Stimulated activated CD4-positive, alpha-beta T cell treated with anti-CD3 and anti-CD28 coated beads, Interleukin-1b, Interleukin-23, amount 100 ng/mL, for 4 hours (primary cell): ENCODE measurements around the gene FADS3.

Experiments used
- DNase-seq, 2 donors: peaks; one replicate each; pipeline ENCODE4 v3.0.0-alpha.2; 2020; ENCODE audit warnings: low read depth in 2 of 2

The FADS3 gene

DNA sequence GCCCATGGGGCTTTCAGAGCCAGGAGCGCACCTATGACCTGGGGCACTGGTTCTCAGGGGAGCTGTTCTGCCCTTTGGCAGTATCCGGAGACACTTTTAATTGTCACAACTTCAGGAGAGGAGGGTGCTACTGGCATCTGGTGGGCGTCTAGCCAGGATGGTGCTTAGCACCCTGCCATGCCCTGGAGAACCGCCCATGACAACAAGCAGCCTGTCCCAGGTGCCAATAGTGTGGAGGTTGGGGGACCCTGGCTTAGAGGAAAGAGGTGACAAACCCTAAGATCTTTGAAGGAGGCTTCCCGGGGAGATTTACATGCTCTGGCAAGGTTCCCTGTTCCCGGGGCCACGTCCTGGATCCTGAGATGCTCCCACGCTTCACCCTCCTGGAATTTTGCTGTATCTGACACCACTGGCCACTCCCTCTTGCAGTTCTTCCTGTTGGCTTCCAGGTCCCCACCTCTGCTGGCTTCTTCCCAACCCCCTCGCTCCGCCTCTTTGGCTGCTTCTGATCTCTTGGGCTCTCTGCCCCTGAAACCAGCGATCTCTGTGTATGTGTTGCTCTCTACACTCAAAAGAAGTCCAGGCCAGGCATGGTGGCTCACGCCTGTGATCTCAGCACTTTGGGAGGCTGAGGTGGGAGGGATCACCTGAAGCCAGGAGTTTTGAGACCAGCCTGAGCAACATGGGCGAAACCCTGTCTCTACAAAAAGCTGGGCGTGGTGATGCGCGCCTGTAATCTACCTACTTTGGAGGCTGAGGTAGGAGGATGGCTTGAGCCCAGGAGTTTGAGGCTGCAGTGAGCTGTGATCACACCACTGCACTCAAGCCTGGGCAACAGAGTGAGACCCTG is 31.1 kb downstream of the FADS3 start:
- no peak for DNase-seq

DNA sequence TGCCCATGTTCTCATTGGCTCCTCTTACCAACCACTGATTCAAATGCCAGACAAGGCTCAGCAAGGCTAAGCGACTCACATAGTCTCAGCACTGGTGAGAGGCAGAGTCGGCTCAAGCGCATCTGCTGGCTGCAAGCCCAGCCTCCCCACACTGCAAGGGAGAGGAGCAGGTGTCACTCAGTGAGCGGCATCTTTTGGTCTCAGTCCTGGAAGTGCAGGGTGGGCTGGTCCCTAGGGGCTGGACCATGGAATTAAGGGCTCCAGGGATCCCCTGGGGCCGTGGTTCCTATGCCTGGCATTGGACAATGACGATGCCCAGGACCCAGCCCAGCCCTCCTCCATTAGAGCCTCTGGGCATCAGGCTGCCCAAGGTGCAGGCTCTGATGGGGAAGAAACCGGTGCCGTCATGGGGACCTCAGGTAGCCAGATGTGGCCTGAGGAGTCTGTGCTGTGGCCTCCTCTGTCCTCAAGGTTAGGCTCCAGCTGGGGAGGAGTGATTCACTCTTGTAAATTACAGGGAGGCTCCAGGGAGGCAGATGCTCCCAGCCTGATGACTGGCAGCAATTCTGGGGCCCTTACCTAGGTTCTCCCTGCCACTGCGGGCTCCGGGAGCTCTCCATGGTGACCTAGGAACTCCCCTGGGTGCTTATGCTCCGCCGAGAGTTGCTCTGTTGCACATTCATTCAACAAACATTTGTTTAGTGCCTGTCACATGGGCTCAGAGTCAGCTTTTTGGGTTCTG is 35.2 kb downstream of the FADS3 start:
- no peak for DNase-seq

DNA sequence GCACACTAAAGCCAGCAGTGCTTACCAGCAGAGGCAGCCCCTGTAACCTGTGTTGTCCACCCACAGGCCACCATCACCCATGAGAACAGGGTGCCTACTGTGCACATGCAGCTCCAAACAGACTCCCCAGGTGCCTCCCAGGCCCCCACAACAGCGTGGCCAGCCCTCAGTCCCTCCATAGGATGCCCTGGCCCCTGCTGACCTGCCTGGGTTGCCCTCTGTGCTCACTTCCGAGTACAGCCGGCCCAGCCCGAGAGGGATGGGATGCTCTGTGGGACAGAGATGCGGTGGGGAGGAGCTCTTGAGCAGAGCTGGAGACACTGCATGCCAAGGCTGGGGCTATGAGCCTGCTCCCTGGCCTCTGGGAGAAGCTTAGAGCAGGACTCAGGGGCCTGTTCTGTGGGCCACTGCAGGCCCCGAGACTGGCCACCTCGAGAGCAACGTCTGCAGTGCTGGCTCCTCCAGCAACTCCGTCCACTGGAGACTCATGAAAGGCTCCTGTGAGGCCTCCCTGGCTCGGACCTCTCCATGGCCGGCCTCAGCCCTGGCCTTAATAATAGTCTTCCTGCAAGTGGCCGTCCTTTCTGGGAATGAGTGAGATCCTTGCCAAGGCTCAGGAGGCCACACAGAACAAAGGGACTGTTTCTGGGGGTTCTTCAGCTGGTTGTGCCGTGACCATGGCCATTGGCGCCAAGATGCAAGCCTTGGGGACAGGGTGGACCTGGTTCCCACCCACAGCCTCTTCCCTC is 36.2 kb downstream of the FADS3 start:
- no peak for DNase-seq

DNA sequence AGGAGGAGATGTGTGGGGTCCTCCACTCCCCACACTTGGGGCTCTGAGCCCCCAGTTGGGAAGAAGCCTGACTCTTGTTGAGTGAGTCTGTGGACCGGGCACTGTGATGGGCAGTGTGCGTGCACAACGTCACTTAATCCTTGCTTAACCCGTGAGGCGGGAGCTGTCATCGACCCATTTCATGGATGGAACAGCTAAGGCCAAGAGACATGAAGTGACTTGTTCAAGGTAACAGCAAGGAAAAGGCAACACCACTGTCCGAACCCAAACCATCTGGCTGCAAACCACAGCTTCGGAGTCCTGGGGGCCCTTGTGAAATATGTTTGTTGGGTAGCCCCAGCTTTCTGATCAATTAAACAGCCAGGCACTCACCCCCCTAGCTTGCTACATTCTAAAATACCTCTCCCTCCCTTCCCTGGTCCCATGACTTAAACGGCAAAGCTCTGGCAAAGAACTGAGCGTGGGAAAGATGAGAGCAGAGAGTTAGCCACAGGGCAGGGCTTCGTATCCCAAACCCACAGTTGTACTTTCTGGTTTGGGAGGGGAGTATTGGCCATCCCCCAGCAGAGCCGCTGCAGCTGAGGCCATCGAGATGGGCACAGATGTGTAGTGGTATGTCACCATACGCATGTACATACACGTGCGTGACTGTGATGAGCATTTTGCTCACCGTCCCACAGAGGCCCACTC is 37.0 kb downstream of the FADS3 start:
- DNase-seq, result no peak

DNA sequence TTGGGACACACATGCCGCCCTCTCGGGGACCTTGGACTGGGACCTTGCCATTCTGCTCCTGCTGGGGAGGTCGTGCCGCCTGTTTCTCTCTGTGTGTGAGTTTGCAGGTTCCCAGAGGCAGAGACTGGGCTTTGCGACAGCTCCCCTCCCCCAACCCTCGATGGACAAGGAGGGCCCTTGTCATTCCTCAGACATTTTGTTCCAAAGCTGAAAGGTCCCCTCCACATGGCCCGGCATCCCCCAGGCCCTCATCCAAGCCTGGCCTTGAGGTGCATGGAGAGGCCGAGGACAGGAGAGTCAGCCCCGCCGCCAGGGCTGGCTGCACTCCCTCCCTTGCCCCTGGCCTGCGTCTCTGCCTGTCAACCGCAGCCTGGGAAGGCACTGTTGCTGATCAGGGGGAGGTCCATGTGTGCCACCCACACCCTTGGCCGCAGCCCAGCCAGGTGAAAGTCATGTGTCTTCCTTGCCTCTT is 37.6 kb downstream of the FADS3 start:
- no peak for DNase-seq

DNA sequence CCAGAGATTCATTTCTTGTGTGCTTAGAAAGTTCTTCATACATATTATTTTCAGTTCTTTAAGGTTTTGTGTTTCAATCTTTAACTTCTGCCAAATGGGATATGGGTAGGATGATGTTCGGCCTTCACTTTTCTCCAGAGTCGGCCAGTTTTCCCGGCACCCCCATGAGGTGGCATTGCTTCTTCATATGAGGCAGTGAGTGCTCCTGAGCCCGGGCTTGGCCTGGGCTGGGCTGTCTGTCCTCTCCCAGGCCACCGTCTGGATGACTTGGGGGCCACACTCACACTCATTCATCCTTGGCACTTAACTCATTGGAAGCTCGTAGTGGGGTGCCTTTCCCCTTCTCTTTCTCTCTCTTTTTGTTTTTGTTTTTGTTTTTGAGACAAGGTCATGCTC is 39.4 kb downstream of the FADS3 start:
- DNase-seq, result no peak

DNA sequence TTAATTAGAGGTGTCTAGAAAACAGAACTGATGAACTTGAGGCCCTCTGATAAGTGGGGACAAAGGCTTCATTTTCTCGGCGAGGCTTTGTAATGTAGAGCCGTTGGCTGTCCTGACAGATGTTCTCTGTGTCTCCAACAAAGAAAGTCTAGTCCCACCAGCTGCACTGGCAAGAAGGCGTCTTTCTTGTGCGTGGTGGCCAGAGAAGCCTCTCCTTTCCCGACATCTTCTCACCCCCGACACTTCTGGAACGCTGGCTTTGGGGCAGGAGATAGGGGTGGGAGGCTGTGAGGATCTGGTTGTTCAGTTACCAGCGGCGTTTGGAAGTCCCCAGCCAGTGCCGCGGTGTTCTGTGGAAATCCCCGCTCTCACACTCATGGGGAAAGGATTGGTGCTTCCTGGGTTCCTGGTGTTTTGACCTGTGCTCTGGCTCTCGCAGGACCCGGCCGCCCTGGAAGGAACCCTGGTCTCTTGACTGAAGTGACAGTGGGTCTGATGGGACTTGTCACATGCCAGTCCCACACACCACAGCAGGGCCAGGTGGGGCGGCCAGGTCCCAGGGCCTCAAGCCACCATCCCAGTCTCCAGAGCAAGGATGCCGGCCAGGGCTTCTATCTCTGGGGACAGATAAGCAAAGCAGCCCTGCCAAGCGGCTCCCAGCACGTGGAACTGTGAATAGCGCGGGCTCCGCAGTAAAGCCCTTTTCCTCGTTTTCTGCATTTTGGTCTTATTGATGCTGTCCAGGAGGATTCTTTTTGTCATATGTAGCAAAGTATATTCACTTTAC is 40.0 kb downstream of the FADS3 start:
- no peak for DNase-seq

DNA sequence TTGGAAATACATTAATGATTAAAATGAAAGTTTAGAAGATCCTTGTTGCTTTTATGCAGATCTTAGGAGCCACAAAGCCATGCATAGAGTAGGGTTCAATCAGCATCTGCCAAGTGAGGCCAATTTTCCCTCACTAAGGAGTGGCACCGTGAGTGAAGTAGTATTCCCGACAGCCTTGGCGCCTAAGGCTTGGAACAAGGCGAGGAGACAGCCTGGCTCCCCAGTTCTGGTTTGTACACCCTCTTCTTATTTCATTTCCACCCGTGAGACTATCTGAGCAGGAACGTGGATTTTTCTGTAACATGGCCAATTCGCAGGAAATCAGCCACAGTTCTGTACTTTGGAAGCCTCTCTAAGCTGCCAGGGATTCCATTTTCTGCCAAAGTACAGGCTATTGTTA is 40.7 kb downstream of the FADS3 start:
- DNase-seq, result no peak

DNA sequence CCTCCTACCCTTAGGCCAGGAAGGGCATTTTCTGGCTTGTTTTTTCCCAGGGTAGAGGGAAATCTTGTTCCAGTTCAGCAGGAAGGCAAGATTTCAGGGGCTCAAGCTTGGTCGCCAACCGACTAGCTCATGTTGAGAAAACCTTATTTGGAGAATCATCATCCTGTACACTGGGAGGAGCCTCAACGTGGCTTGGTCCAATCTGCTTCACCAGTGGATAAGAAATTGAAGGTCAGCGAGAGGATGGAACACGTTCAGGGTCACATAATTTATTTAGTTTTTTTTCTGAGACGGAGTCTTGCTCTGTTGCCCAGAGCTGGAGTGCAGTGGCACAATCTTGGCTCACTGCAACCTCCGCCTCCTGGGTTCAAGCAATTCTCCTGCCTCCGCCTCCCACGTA is 42.7 kb downstream of the FADS3 start:
- no peak for DNase-seq

DNA sequence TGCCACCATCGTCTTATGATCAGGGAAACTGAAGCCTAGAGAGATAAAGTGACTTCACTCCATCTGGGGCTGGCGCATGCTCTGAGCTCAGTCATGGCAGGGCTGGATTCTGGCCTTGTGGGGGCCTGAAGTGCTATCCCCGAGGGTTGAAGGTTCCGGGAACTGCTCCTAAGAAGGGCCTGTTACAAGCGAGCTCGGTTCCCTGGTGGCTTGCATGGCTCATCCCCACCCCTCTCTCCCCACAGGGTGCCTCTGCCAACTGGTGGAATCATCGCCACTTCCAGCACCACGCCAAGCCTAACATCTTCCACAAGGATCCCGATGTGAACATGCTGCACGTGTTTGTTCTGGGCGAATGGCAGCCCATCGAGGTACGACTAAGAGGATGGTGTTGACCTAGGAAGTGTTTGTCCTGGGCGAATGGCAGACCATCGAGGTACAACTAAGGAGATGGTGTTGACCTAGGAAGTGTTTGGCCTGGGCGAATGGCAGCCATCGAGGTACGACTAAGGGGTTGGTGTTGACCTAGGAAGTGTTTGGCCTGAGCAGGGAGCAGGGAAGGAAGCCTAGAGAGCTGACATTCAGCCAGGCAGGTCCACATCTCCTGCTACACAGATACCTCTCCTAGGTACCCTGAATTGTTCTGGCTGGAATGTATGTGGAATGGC is 43.3 kb downstream of the FADS3 start:
- DNase-seq, result no peak

DNA sequence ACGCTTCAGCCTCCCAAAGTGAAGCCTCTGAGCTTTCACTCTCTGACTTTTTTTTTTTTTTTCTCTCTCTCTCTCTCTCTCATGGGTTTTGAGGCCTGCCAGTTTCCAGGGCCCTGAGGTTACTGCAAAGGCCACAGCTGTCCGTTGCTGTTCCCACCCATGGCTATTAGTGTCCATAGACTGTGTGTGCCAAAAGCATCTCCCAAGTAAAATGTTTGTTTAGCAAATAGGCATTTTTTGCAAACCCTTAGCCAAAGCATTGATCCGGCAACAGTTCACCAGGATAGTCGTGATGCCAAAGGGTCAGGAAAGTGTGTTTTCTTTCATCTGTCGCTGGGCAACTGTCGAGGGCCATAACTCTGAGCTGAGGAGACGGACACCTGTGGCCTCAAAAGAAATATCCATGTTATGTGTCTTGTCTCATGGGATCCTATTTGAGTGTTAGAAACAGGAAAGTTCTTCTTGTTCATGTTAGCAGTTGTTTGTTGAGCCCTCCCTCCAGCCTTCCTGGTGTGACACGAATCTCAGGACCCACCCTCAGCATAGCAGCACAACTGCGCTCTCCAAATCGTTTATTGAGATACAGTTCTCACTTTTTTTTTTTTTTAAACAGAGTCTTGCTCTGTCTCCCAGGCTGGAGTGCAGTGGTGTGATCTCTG is 44.9 kb downstream of the FADS3 start:
- DNase-seq, result no peak

DNA sequence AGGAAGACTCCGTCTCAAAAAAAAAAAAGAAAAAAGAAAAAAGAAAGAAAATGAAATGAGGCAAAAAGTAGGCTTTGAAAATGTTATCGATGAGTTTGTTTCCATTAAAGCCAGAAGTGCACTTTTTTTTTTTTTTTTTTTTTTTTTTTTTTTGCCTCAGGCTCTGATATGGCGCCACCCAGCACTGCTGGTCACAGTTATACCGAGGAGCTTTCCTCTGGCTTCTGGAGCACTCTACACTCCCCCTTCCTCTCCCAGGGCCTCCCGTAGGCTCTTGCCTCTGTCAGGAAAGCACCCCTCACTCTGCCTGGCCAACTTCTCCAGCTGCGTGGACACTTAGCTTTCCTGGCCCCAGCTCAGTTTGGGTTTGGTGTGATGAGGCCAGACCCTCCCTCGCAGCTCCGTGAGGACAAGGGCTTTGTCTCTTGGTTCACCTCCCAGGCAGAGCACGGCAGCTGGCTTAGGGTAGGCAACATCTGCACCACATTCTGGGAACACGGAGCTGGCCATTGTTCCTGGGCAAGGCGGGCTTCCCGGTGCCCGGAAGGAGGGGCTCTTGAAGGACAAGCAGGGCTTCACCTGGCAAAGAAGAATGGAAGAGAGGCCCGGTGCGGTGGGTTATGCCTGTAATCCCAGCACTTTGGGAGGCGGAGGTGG is 46.3 kb downstream of the FADS3 start:
- no peak for DNase-seq

DNA sequence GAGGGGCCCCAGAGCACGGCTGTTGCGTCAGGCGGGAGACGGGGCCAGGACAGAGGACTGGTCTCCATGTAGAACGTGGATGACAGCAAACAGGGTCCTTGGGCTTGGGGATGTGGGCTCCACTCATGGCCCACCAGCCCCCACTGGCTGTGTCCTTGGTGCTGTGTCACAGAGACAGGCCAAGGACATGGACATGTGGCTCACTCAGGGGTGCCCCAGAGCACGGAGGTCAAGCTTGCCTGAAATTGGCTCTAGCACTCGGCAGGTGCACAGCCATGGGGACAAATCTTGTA is 48.9 kb downstream of the FADS3 start:
- no peak for DNase-seq

DNA sequence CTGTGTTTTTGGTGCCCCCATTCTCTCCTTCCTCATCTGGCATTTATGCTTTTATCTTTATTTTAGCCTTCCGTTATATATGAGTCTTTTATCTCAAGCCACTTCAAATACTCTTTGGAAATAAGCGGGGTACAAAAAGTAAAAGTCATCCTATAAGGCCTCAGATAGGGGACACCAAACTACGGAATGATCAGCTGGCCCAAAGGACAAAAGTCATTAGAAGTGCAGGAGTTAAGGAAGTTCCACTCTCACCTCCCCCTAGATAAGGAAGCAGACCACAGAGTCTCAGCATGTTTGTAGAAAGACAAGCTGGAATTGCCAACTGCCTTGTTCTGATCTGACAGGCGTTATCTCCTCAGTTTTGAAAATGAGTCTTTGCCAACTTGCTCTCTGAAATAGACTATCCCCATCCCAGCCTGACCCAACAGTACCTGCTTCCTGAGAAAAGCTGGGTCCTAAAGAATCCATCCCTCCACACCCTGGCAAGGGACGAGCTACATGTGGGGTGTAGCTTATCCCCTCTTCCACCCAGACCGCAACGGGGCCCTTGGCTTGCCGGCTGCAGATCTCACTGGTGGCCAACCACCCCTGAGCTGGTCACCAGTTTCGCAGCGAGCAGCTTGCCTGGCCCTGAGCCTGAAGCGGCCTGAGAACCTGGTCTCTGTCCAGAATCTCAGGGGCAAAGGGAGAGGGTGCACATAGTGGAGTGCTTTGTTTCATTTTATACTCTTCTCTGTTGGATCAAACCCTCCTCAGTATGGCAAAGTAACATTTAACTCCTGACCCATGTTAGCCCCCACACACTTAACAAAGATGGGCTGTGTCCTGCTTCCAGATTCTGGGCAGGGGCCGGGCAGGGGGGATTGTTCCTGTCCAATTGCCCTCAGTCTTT is 49.5 kb downstream of the FADS3 start:
- no peak for DNase-seq

DNA sequence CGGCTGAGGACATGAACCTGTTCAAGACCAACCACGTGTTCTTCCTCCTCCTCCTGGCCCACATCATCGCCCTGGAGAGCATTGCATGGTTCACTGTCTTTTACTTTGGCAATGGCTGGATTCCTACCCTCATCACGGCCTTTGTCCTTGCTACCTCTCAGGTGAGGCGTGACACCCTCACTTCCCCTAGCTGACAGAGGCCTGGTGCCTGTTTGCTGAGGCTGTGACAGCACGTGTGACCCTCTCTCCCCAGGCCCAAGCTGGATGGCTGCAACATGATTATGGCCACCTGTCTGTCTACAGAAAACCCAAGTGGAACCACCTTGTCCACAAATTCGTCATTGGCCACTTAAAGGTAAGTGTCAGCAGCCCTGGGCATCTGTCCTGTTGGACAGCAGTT is 51.0 kb downstream of the FADS3 start:
- DNase-seq, result no peak

DNA sequence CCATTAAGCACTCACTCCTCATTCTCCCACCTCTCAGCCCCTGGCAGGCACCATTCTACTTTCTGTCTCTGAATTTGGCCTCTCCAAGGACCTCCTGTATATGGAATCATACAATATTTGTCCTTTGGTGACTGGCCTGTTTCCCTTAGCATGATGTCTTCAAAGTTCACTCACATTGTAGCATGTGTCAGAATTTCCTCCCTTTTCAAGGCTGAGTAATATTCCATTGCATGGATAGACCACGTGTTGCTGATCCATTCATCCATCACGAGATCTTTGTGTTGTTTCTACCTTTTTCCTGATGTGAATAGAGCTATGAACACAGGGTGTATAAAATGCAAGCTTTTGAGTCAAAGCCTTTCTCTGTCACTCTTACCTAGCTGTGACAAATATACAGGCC is 51.6 kb downstream of the FADS3 start:
- DNase-seq, result no peak

DNA sequence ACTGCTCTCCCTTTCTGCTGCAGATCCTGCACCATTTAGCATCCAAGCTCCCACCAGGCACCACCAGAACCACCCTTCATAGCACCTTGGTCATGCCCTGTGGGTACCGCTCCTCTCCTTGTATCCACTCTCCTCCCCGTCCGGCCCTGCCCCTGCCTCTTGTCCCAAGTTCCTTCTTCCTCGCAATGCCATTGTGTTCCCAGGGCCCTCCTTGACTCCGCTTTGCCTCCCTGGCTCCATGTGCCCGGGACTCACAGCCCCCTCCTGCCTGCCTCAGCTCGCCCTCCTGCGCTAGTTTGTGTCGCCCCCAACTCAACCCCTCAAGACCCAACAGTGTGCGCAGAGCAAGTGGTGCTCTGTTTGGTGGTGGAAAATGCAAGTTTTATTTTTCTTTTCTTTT is 52.4 kb downstream of the FADS3 start:
- no peak for DNase-seq

DNA sequence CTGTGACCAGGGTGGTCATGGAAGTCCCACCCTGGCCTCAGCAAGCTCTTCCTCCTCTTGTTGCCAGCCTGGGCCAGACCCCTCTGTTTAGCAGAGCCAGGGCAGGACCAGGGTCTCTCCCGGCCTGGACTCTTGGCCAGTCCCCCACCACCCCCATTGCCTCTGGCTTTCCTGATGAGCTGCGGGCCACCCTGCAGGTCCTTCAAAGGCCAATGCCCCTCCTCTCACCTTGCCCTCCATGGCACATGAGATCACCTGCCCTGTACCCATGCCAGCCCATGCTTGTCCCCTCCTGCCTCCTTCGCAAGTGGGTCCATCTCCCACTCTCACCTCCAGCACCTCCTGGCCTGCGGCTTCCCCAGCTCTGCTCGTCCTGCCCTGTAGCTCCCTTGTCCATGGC is 52.8 kb downstream of the FADS3 start:
- DNase-seq, result no peak
